GM12873 (cell line): ENCODE data around the gene TPO.

Experiments
- TF ChIP-seq, protein P1 (sequence below): IDR thresholded peaks from 2 replicates; pipeline ENCODE4 v1.5.1; 2012; ENCODE audit warnings: low read depth, mild to moderate bottlenecking, moderate library complexity, low read length, control low read depth; ENCODE audit not compliant: insufficient read depth; ENCODE audit errors: missing control alignments

TPO gene

DNA sequence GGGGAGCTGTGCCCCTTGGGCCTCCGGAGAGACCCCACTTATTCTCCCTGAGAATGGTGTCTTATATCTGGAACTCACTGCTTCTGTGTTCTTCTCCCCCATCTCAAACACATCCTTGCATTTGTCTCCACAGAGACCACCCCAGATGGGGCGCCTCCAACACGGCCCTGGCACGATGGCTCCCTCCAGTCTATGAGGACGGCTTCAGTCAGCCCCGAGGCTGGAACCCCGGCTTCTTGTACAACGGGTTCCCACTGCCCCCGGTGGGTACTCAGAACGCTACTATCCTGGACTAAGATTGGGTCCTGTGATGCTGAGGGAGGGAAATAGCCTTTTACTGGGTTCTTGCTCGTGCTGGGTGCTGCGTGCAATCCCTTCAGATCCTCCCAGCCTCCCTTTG, 40.3 kb downstream of the TPO start:
- TF ChIP-seq, protein P1, sequence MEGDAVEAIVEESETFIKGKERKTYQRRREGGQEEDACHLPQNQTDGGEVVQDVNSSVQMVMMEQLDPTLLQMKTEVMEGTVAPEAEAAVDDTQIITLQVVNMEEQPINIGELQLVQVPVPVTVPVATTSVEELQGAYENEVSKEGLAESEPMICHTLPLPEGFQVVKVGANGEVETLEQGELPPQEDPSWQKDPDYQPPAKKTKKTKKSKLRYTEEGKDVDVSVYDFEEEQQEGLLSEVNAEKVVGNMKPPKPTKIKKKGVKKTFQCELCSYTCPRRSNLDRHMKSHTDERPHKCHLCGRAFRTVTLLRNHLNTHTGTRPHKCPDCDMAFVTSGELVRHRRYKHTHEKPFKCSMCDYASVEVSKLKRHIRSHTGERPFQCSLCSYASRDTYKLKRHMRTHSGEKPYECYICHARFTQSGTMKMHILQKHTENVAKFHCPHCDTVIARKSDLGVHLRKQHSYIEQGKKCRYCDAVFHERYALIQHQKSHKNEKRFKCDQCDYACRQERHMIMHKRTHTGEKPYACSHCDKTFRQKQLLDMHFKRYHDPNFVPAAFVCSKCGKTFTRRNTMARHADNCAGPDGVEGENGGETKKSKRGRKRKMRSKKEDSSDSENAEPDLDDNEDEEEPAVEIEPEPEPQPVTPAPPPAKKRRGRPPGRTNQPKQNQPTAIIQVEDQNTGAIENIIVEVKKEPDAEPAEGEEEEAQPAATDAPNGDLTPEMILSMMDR = no peak

DNA sequence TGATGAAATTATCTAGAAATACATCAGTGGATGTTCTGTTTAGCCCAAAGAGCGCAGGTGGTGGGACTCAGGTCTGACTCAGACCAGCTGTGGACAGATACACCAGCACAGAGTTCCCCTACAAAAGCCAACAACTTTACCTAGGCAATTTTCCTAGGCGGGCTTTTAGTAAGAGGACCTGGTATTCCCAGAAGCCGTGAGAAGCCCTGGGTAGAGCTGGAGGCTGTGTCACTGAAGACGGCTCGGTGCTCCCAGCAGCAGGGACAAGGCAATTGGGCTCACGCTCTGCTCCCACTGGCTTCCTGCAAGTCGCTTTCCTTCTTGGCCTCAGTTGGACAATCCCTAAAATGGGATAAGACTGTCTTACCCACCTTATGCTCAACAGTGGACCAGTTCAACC, 41.1 kb downstream of the TPO start:
- TF ChIP-seq, protein P1 = no peak

DNA sequence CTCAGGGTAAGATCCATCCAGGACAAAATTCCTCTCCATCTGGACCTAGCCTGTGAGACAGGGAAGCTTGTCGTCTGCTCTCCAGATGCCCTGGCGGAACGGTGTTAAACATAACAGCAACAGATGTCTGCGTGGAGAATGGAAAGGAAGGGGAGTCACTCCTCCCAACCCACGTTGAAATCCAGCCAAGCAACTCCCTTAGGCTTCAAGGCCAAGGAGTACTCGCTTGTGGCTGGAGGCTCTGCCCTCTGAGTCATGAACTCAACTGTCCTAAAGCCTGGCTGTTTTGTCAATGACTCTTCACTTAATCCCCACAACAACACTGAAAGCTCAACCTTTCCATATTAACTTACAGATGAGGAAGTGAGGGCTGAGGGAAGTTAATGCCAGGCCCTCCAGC, 42.2 kb downstream of the TPO start:
- TF ChIP-seq, protein P1 = no peak

DNA sequence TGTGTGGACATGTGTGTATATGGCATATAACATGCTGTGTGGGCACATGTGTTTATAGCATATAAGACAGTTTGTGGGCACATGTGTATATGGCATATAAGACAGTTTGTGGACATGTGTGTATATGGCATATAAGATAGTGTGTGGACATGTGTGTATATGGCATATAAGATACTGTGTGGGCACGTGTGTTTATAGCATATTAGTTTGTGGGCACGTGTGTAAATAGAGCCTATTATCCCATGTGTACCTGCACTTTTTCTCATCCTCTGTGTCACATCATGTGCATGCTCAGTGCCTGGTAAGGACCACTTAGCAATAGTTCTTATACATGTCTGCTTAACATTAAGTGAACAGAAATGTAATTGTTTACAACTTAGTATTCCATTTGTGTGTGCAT, 45.2 kb downstream of the TPO start:
- TF ChIP-seq, protein P1 = no peak

DNA sequence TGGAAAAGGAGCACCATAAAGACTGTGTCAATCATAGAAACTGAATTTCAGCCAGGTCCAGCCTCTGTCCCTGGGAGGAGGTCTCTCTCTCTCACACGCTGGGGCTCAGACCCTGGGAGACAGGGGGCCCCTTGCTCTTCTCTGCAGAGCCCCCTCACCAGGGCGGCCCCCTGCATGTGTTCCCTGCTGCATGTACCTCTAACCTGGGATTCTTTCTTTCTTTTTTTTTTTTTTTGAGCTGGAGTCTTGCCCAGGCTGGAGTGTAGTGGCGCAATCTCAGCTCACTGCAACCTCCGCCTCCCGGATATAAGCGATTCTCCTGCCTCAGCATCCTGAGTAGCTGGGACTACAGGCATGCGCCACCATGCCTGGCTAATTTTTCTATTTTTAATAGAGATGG, 46.5 kb downstream of the TPO start:
- TF ChIP-seq, protein P1 = no peak

DNA sequence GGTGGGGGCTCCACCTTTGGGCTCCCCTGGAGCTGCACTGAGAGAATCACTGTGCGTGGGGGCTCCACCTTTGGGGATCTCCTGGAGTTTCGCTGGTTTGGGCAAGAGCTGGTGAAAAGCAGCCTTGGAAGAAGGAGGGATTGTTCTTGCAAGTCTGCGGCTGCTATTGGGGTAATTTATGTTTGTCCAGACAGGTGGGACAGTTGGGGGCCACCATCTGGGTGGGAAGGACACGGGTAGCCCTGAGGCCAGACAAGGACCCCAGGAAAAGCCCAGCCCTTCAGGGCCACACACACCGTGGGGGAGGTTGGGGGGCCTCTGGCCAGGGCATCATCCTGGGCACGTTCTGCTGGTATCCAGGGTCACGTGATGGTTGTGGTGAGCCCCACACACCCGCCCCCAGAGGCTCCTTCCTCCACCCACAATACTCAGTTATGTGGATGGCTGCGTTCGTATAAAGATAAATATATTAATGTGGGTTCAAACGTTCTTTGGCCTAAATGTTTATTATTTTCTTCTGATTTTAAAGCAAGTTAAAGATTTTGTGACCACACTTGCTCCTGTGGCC, 47.7 kb downstream of the TPO start:
- TF ChIP-seq, protein P1 = no peak

DNA sequence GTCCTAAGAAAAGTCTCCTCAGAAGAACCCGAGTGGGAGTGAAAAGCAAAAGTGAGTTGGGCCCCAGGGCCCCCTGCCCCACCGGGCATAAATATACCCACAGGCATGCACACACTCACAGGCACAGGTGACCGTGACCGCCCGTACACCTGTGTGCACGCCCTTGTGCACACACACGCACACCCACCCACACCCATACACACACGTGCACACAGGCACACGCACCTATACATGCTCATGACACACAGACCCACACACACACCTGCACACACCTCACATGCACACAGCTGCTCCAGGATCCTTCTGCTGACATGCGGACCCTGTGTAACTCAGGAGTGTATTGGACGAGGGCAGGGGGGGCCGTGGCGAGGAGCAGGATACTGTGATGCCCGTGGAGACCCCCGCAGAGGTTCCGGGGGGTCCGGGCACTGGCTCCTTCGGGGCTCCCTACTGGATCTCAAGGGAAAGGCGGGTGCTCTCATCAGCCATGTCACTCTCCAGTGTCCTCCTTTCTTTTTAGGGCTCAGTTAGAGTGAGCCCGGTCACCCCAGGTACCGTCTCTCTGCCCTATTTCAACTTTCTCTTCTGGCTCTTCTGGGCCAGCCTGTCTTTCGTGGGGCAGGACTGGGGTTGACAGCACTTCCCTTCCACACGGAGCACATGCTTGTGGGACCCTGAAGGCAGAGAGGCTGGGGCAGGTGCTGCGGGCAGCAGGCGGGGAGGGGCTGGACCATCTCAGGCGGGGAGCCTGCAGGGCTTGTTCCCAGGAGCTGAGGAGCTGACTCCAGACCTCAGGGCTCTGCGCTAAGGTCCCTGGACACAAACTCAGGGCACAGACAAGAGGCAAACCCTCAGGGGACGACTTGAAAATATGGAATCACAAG, 48.5 kb downstream of the TPO start:
- TF ChIP-seq, protein P1 = no peak
